GM12864 (cell line): Measurements from ENCODE around the gene DENND2D.

Source experiments
- DNase-seq: peaks from one replicate; pipeline ENCODE4 v3.0.0-alpha.2; 2011; ENCODE audit warnings: low read depth
- H3K4me3 ChIP-seq: 2 replicates; pipeline ENCODE4 v1.5.1; 2011; ENCODE audit warnings: mild to moderate bottlenecking, low read depth, low read length, control low read depth
- CTCF ChIP-seq: IDR thresholded peaks from 2 replicates; pipeline ENCODE4 v1.5.1; 2011; ENCODE audit warnings: low read depth, mild to moderate bottlenecking, moderate library complexity, low read length, control low read depth, inconsistent platforms; ENCODE audit errors: missing control alignments

DENND2D gene

GRCh38 chr1:111205714-111206050 is 5.2 kb upstream of the DENND2D start:
- H3K4me3 ChIP-seq, result no peak overlapping the region
- no peak for DNase-seq
- no peak for TF ChIP-seq CTCF

- TF ChIP-seq CTCF, result no peak
- peak overlapping the region; percentile 66 for H3K4me3 ChIP-seq
- no peak for DNase-seq
Observed at GRCh38 chr1:111204983-111205713, 4.7 kb upstream of the DENND2D start.

GRCh38 chr1:111204201-111204982 is 3.9 kb upstream of the DENND2D start:
- no peak for TF ChIP-seq CTCF
- H3K4me3 ChIP-seq, result peak overlapping the region; percentile 66
- peak; percentile 55 for DNase-seq

GRCh38 chr1:111203681-111204200 is 3.3 kb upstream of the DENND2D start:
- H3K4me3 ChIP-seq, result peak overlapping the region; percentile 66
- no peak for TF ChIP-seq CTCF
- DNase-seq, result peak; percentile 82

GRCh38 chr1:111202707-111203623 is 2.5 kb upstream of the DENND2D start:
- DNase-seq, result no peak
- H3K4me3 ChIP-seq, result peak overlapping the region; percentile 66
- peak; percentile 4 for TF ChIP-seq CTCF

GRCh38 chr1:111202366-111202706 is 1.9 kb upstream of the DENND2D start:
- H3K4me3 ChIP-seq, result peak overlapping the region; percentile 66
- no peak for TF ChIP-seq CTCF
- no peak for DNase-seq
